ENCODE data around the gene KIT.

GRCh38 chr4:54620773-54621172 lies 37.0 kb upstream of the KIT start:
- no peak for TF ChIP-seq CTCF (conservative IDR thresholded peaks at IDR 0.05 in 1 of 2, IDR thresholded peaks at IDR 0.05 in 1 of 2; ENCODE audit: low read depth in 1 of 2, low read length in 2 of 2)
- TF ChIP-seq EZH2 (IDR thresholded peaks at IDR 0.05; ENCODE audit: low read length, missing control alignments): no peak
